ENCODE results near the gene GNAS-AS1. TPM values are rescaled to one million over a fixed set of nuclear protein-coding genes. Genes with fewer than 3 reads are reported as not detected.

GNAS-AS1 gene
- total RNA-seq, 1 experiment from 2014 or later = 0.11 TPM

DNA sequence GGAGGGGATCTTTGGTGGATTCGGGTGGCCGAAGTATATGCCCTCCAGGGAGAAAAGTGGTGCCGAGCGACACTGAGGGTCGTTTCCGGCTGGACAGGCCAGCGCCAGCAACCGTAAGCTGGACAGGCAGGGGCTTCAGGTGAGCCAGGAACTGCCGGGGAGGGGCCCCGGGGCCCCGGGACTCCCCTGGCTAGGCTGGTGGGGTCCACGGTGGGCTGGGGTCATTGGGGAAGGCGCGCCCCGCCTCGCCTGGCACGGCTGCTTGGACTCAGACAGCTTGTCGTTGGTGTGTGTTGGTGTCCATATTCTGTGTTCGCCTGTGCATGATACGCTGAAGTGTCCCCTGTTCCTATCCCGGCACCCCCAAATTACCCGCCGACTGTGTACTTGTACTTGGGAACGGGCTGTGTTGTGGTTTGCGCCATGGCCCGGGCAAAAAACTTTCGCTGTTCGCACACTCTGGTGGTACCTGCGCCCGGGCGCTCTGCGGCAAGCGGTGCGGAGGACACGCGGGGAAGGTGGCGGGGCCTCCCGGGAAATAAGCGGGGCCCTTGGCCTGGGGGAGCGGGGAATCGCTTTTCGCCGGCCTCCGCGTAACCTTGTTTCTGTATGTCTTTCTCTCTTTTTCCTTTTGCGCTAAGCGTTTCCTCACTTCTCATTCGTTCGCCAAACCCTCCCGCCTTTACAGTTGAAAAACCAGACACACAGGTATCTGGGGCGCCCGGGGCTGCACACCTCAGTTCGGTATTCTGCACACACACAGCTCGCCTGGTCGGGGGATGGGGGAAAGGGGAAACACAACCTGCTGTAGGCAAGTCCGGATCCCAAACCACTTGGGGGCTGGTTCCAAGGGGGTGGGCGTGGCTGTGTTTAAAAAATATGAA lies 5.0 kb upstream of the GNAS-AS1 start:
- no TSS peak for BruUV-seq (replicated peaks)
- Histone ChIP-seq H4K20me1 (ENCODE audit: low read length) (no peaks in the 10 kb centered on the region), H2AFZ (ENCODE audit: low read length) (peak overlapping the region; percentile 81), H3F3A (ENCODE audit: low read length, unreplicated experiment) (no peaks in the 10 kb centered on the region), H3K27me3 (ENCODE audit: low read length) (peaks cover 24% of the 10 kb centered on the region), H3K9ac (ENCODE audit: low read length) (no peak overlapping the region), H3K4me2 (ENCODE audit: low read length) (peak overlapping the region; percentile 87), H3K9me3 (ENCODE audit: low read length) (no peaks in the 10 kb centered on the region), H3K9me2 (replicated peaks; ENCODE audit: low read length) (no peaks in the 10 kb centered on the region), H3K4me3 (ENCODE audit: low read length) (peak overlapping the region; percentile 67), H3K36me3 (ENCODE audit: low read depth, low read length) (no peaks in the 10 kb centered on the region), H3K27ac (ENCODE audit: low read length) (no peak overlapping the region), H3K79me2 (ENCODE audit: low read length) (no peaks in the 10 kb centered on the region), H3K4me1 (ENCODE audit: insufficient read depth, low read length) (no peaks in the 10 kb centered on the region)
- peak; percentile 33; the same call in 1 of the 2 replicates for ATAC-seq
- intact Hi-C loops (cut with micrococcal nuclease) = no loop called here
- POLR2A ChIA-PET (ENCODE audit: unreplicated experiment) = no interaction called here
- TF ChIP-seq EZH2phosphoT487 (IDR thresholded peaks at IDR 0.05; ENCODE audit: borderline replicate concordance, low read length) (0 out of 2 replicates have a peak, but pooled peaks have one; percentile 32), CTCF (conservative IDR thresholded peaks at IDR 0.05; ENCODE audit: low read depth, low read length) (no peak)
- DNase-seq = peak; percentile 68
- CTCF ChIA-PET = no interaction called here

DNA sequence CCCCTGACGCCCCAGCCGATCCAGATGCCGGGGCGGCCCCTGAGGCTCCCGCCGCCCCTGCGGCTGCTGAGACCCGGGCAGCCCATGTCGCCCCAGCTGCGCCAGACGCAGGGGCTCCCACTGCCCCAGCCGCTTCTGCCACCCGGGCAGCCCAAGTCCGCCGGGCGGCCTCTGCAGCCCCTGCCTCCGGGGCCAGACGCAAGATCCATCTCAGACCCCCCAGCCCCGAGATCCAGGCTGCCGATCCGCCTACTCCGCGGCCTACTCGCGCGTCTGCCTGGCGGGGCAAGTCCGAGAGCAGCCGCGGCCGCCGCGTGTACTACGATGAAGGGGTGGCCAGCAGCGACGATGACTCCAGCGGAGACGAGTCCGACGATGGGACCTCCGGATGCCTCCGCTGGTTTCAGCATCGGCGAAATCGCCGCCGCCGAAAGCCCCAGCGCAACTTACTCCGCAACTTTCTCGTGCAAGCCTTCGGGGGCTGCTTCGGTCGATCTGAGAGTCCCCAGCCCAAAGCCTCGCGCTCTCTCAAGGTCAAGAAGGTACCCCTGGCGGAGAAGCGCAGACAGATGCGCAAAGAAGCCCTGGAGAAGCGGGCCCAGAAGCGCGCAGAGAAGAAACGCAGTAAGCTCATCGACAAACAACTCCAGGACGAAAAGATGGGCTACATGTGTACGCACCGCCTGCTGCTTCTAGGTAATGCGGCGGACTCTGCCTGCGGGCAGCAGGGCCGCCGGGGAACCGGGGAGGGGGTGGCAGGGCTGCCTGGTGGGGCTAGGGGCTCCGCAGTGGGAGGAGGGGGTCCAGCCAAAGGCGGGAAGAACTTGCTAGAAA lies 4.2 kb upstream of the GNAS-AS1 start:
- no peaks in the 10 kb centered on the region for H3K9me3 ChIP-seq (ENCODE audit: low read length)
- H3K4me3 ChIP-seq (ENCODE audit: low read length) = peak overlapping the region; percentile 67
- H4K20me1 ChIP-seq (ENCODE audit: low read length) = no peaks in the 10 kb centered on the region
- no peaks in the 10 kb centered on the region for H3K4me1 ChIP-seq (ENCODE audit: insufficient read depth, low read length)
- H3K9ac ChIP-seq (ENCODE audit: low read length) = no peak overlapping the region
- no peaks in the 10 kb centered on the region for H3F3A ChIP-seq (ENCODE audit: low read length, unreplicated experiment)
- peaks cover 24% of the 10 kb centered on the region for H3K27me3 ChIP-seq (ENCODE audit: low read length)
- no peaks in the 10 kb centered on the region for H3K9me2 ChIP-seq (replicated peaks; ENCODE audit: low read length)
- no peak for TF ChIP-seq CTCF (conservative IDR thresholded peaks at IDR 0.05; ENCODE audit: low read depth, low read length)
- TF ChIP-seq EZH2phosphoT487 (IDR thresholded peaks at IDR 0.05; ENCODE audit: borderline replicate concordance, low read length) = no peak
- TF ChIP-seq EZH2 (IDR thresholded peaks at IDR 0.05; ENCODE audit: low read length, unreplicated experiment) = no peak
- H3K36me3 ChIP-seq (ENCODE audit: low read depth, low read length) = no peaks in the 10 kb centered on the region
- DNase-seq (no peak), ATAC-seq (no peak; the same call in 1 of the 2 replicates)
- H2AFZ ChIP-seq (ENCODE audit: low read length) = peak overlapping the region; percentile 45; the same call in 1 of the 2 replicates
- ChIA-PET POLR2A (ENCODE audit: unreplicated experiment) (no interaction called here), CTCF (no interaction called here)
- H3K79me2 ChIP-seq (ENCODE audit: low read length) = no peaks in the 10 kb centered on the region
- intact Hi-C loops (cut with micrococcal nuclease) = no loop called here
- H3K27ac ChIP-seq (ENCODE audit: low read length) = no peak overlapping the region
- BruUV-seq (replicated peaks) = no TSS peak
- peak overlapping the region; percentile 87 for H3K4me2 ChIP-seq (ENCODE audit: low read length)
